ENCODE results near the gene ACTA2.

The ACTA2 gene

GRCh38 chr10:88980800-88981199, 28.2 kb upstream of the ACTA2 start:
- DNase-seq = no peak

- DNase-seq = no peak
Observed at GRCh38 chr10:88980247-88980646, 27.7 kb upstream of the ACTA2 start.

GRCh38 chr10:88979603-88980002, 27.0 kb upstream of the ACTA2 start:
- no peak for DNase-seq

GRCh38 chr10:88979153-88979562, 26.6 kb upstream of the ACTA2 start:
- DNase-seq = no peak

- DNase-seq = no peak
Observed at GRCh38 chr10:88978463-88978862, 25.9 kb upstream of the ACTA2 start.

GRCh38 chr10:88975377-88975720, 22.8 kb upstream of the ACTA2 start:
- no peak for DNase-seq

GRCh38 chr10:88974446-88975376, 22.1 kb upstream of the ACTA2 start:
- DNase-seq = no peak

- DNase-seq = no peak
Observed at GRCh38 chr10:88974012-88974411, 21.4 kb upstream of the ACTA2 start.

- DNase-seq = peak; percentile 60
Observed at GRCh38 chr10:88971221-88972061, 18.9 kb upstream of the ACTA2 start.

GRCh38 chr10:88968391-88968790, 15.8 kb upstream of the ACTA2 start:
- DNase-seq = no peak

- no peak for DNase-seq
Observed at GRCh38 chr10:88966797-88967196, 14.2 kb upstream of the ACTA2 start.

- DNase-seq = no peak
Observed at GRCh38 chr10:88964869-88965415, 12.4 kb upstream of the ACTA2 start.

- no peak for DNase-seq
Observed at GRCh38 chr10:88964360-88964759, 11.8 kb upstream of the ACTA2 start.

- DNase-seq = no peak
Observed at GRCh38 chr10:88963318-88963717, 10.7 kb upstream of the ACTA2 start.

- DNase-seq = no peak
Observed at GRCh38 chr10:88962336-88962735, 9.8 kb upstream of the ACTA2 start.

- no peak for DNase-seq
Observed at GRCh38 chr10:88961266-88961665, 8.7 kb upstream of the ACTA2 start.

- DNase-seq = no peak
Observed at GRCh38 chr10:88960802-88961201, 8.2 kb upstream of the ACTA2 start.

GRCh38 chr10:88958721-88959120, 6.1 kb upstream of the ACTA2 start:
- no peak for DNase-seq

- no peak for DNase-seq
Observed at GRCh38 chr10:88957381-88957780, 4.8 kb upstream of the ACTA2 start.

GRCh38 chr10:88954458-88955083, 2.0 kb upstream of the ACTA2 start:
- no peak for DNase-seq

- DNase-seq = no peak
Observed at GRCh38 chr10:88953662-88954061, 1.1 kb upstream of the ACTA2 start.

- no peak for DNase-seq
Observed at GRCh38 chr10:88949912-88950837, 2.4 kb downstream of the ACTA2 start.

Data from NCI-H345 (cell line).